Fibroblast of lung (primary cell): ENCODE measurements around the gene DOCK3. TPM values are rescaled to one million over a fixed set of nuclear protein-coding genes. Genes with fewer than 3 reads are reported as not detected.

Source experiments
- DNase-seq, 2 donors: peaks; one replicate each; pipeline versions ENCODE4 v3.0.0 to v3.0.0-alpha.2; 2010; ENCODE audit warnings: low read depth in 2 of 2
- H2AFZ ChIP-seq: 2 replicates; pipeline ENCODE4 v1.5.1; 2012; ENCODE audit warnings: low read length, control low read depth, inconsistent platforms
- H3K27ac ChIP-seq: 2 replicates; pipeline ENCODE4 v1.5.1; 2011; ENCODE audit warnings: low read length, control low read depth; ENCODE audit not compliant: insufficient read depth
- H3K27me3 ChIP-seq: 2 replicates; pipeline ENCODE4 v1.5.1; 2011; ENCODE audit warnings: mild to moderate bottlenecking, low read length; ENCODE audit not compliant: control insufficient read depth, insufficient read depth
- H3K36me3 ChIP-seq: 2 replicates; pipeline ENCODE4 v1.5.1; 2011; ENCODE audit warnings: low read length; ENCODE audit not compliant: control insufficient read depth, insufficient read depth
- H3K4me1 ChIP-seq: 2 replicates; pipeline ENCODE4 v1.5.1; 2011; ENCODE audit warnings: low read length; ENCODE audit not compliant: control insufficient read depth, insufficient read depth; ENCODE audit errors: extremely low read depth
- H3K4me2 ChIP-seq: 2 replicates; pipeline ENCODE4 v1.5.1; 2011; ENCODE audit warnings: low read length, control low read depth; ENCODE audit not compliant: insufficient read depth; ENCODE audit errors: extremely low read depth
- H3K4me3 ChIP-seq, 4 experiments: fragments of 200-600 bp in 1 of 4; sonication (generic) in 1 of 4; replicated peaks in 1 of 4; 2 replicates each; pipeline ENCODE4 v1.5.1; 2011 to 2016; ENCODE audit warnings: low read length in 4 of 4, low read depth in 3 of 4, mild to moderate bottlenecking in 3 of 4, control low read depth in 2 of 4, inconsistent platforms in 1 of 4, mixed read lengths in 1 of 4; ENCODE audit not compliant: insufficient read depth in 1 of 4; ENCODE audit errors: control extremely low read depth in 1 of 4
- H3K79me2 ChIP-seq: 2 replicates; pipeline ENCODE4 v1.5.1; 2012; ENCODE audit warnings: mild to moderate bottlenecking, low read length, inconsistent platforms; ENCODE audit not compliant: control insufficient read depth, insufficient read depth
- H3K9ac ChIP-seq: 2 replicates; pipeline ENCODE4 v1.5.1; 2011; ENCODE audit warnings: mild to moderate bottlenecking, low read length, control low read depth; ENCODE audit not compliant: insufficient read depth
- H3K9me3 ChIP-seq: 2 replicates; pipeline ENCODE4 v1.5.1; 2012; ENCODE audit warnings: low read depth, low read length; ENCODE audit not compliant: control insufficient read depth, insufficient read depth
- H4K20me1 ChIP-seq: 2 replicates; pipeline ENCODE4 v1.5.1; 2011; ENCODE audit warnings: low read length; ENCODE audit not compliant: control insufficient read depth, insufficient read depth; ENCODE audit errors: extremely low read depth
- EZH2 ChIP-seq: IDR thresholded peaks from 2 replicates; pipeline ENCODE4 v1.5.1; 2012; ENCODE audit warnings: low read length, control low read depth, mild to moderate bottlenecking; ENCODE audit errors: missing control alignments
- polyA plus RNA-seq, 2 donors: library from polyadenylated mRNA; depleted of rRNA in 1 of 2; stranded (reverse) in 1 of 2; unstranded in 1 of 2; fragments of >200 nt; gene quantifications; 2 replicates each; pipeline ENCODE4 v1.2.1, GENCODE V29; 2011 to 2012; ENCODE audit warnings: missing spikeins in 1 of 2
- total RNA-seq: library from RNA; depleted of rRNA; stranded (reverse); fragments of >200 nt; gene quantifications from 2 replicates; pipeline ENCODE4 v1.2.1, GENCODE V29; 2014
- TF ChIP-seq, protein P1 (sequence below), 2 donors: IDR thresholded peaks in 1 of 2; conservative IDR thresholded peaks in 1 of 2; 1 replicate in 1 of 2; 2 replicates in 1 of 2; pipeline ENCODE4 v1.5.1; 2011 to 2012; ENCODE audit warnings: low read length in 2 of 2, control low read depth in 1 of 2, inconsistent platforms in 1 of 2, low read depth in 1 of 2, mild to moderate bottlenecking in 1 of 2

DOCK3 gene
- total and polyA plus RNA-seq, 2 donors (not counting 1 experiment from before 2014, with no cell fraction given): 0.07 to 0.17 TPM

DNA sequence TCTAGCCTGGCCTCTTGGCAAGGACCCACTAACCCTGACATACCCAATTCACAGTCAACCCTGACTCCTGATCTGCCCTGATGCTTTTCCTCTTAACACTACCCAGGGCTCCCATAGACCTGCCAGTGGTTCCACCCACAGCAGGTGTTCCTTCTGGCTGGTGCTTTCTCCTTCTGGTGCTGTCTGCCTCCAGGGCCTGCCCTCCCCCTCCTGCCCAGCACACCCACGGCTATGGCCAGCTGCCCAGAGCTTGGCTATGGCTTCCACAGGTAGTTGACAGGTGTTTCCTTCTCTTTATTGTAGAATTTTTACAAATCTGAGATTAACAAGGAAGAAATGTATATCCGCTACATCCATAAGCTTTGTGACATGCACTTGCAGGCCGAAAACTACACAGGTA lies 663.9 kb downstream of the DOCK3 start:
- H3K9ac ChIP-seq: no peak overlapping the region
- H3K4me2 ChIP-seq: no peak overlapping the region
- H4K20me1 ChIP-seq: no peaks in the 10 kb centered on the region
- H3K9me3 ChIP-seq: no peaks in the 10 kb centered on the region
- H2AFZ ChIP-seq: no peak overlapping the region
- H3K27ac ChIP-seq: no peak overlapping the region
- H3K79me2 ChIP-seq: no peaks in the 10 kb centered on the region
- no peak for TF ChIP-seq EZH2
- TF ChIP-seq, protein P1, sequence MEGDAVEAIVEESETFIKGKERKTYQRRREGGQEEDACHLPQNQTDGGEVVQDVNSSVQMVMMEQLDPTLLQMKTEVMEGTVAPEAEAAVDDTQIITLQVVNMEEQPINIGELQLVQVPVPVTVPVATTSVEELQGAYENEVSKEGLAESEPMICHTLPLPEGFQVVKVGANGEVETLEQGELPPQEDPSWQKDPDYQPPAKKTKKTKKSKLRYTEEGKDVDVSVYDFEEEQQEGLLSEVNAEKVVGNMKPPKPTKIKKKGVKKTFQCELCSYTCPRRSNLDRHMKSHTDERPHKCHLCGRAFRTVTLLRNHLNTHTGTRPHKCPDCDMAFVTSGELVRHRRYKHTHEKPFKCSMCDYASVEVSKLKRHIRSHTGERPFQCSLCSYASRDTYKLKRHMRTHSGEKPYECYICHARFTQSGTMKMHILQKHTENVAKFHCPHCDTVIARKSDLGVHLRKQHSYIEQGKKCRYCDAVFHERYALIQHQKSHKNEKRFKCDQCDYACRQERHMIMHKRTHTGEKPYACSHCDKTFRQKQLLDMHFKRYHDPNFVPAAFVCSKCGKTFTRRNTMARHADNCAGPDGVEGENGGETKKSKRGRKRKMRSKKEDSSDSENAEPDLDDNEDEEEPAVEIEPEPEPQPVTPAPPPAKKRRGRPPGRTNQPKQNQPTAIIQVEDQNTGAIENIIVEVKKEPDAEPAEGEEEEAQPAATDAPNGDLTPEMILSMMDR (conservative IDR thresholded peaks at IDR 0.05 in 1 of 2, IDR thresholded peaks at IDR 0.05 in 1 of 2; ENCODE audit: low read depth in 1 of 2, low read length in 2 of 2): no peak
- DNase-seq: no peak
- H3K4me1 ChIP-seq: peaks cover 12% of the 10 kb centered on the region
- no peaks in the 10 kb centered on the region for H3K27me3 ChIP-seq
- no peak overlapping the region for H3K4me3 ChIP-seq
- H3K36me3 ChIP-seq: no peaks in the 10 kb centered on the region

DNA sequence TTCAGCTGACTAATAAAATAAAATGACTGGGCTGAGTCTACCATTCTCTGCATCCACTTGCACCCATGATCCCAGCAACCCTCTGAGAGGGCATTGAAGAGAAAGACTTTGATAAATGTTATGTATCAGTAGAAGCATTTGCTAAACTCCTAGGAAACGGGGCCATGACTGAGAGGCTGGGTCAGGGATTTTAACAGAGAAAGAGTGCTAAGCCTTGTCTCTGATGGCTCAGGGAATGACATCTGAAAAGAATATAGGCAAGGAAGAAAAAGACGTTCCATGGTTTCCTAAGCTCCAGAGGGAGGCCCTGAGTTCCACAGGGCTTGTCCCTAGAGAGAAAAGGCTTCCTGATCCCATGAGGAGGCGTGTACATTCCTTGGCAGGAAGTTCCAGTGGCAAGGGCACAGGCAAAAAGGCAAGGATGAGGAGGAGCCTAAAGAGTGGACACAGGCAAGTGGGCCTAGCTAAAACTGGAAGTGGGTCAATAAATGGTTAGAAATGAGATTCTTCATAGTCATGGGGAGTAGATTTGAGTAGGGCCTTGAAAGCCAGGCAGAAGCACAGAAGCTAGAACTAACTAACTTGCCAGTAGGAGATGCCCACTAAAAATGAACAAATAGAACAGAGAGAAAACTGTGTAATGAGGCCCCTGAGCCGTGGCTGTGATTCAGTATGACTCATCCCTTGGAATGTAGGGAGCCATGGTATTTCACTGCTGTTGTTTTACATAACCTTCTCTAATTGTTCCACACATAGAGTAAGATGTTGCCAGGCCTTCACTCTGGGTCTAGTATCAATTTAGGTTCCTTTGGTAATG lies 665.5 kb downstream of the DOCK3 start:
- no peak overlapping the region for H3K9ac ChIP-seq
- H3K36me3 ChIP-seq: no peaks in the 10 kb centered on the region
- TF ChIP-seq EZH2: no peak
- TF ChIP-seq, protein P1 (conservative IDR thresholded peaks at IDR 0.05 in 1 of 2, IDR thresholded peaks at IDR 0.05 in 1 of 2; ENCODE audit: low read depth in 1 of 2, low read length in 2 of 2): peak in 1 of 2 donors; percentile 5
- H3K27ac ChIP-seq: peak overlapping the region; percentile 79
- no peaks in the 10 kb centered on the region for H4K20me1 ChIP-seq
- H3K4me1 ChIP-seq: peaks cover 24% of the 10 kb centered on the region
- H3K9me3 ChIP-seq: no peaks in the 10 kb centered on the region
- no peaks in the 10 kb centered on the region for H3K79me2 ChIP-seq
- peak; percentile 94 for DNase-seq
- H3K4me3 ChIP-seq: no peak overlapping the region
- peak overlapping the region; percentile 56 for H3K4me2 ChIP-seq
- peak overlapping the region; percentile 63 for H2AFZ ChIP-seq
- no peaks in the 10 kb centered on the region for H3K27me3 ChIP-seq

DNA sequence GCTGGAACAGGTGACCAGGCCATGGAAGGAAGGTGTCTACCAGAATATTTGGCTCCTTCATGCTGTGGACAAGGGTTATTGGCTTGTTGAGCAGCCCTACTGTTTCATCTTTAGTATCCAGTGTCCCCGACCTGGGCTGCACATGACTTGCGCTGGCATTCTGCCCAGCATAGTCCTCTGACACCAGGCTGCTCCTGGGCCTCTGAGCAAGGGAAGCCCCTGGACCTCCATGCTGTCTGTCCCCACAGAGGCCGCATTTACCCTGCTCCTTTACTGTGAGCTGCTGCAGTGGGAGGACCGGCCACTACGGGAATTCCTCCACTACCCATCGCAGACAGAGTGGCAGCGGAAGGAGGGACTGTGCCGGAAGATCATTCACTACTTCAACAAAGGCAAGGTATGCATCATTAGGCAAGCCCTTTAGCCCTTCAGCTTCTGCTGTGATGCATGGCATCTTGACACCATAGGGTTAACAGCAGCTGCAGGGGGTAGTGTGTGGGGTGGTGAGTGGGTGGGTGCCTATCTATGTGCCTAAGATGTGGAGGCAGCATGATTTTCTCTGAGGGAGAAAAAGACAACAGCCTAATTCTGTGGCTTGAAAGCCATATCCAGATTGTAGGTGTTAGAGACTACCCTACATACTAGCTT lies 666.4 kb downstream of the DOCK3 start:
- DNase-seq: no peak
- Histone ChIP-seq H2AFZ (no peak overlapping the region), H3K9ac (no peak overlapping the region), H3K4me3 (no peak overlapping the region), H3K27ac (peak overlapping the region; percentile 79), H4K20me1 (no peaks in the 10 kb centered on the region), H3K36me3 (no peaks in the 10 kb centered on the region), H3K27me3 (no peaks in the 10 kb centered on the region), H3K9me3 (no peaks in the 10 kb centered on the region), H3K4me1 (peaks cover 24% of the 10 kb centered on the region), H3K4me2 (peak overlapping the region; percentile 56), H3K79me2 (no peaks in the 10 kb centered on the region)
- TF ChIP-seq, protein P1 (conservative IDR thresholded peaks at IDR 0.05 in 1 of 2, IDR thresholded peaks at IDR 0.05 in 1 of 2; ENCODE audit: low read depth in 1 of 2, low read length in 2 of 2): no peak
- no peak for TF ChIP-seq EZH2
